ENCODE measurements around the gene APEX1.

GRCh38 chr14:20486684-20487395, 31.8 kb downstream of the APEX1 start:
- TF ChIP-seq, protein P1, sequence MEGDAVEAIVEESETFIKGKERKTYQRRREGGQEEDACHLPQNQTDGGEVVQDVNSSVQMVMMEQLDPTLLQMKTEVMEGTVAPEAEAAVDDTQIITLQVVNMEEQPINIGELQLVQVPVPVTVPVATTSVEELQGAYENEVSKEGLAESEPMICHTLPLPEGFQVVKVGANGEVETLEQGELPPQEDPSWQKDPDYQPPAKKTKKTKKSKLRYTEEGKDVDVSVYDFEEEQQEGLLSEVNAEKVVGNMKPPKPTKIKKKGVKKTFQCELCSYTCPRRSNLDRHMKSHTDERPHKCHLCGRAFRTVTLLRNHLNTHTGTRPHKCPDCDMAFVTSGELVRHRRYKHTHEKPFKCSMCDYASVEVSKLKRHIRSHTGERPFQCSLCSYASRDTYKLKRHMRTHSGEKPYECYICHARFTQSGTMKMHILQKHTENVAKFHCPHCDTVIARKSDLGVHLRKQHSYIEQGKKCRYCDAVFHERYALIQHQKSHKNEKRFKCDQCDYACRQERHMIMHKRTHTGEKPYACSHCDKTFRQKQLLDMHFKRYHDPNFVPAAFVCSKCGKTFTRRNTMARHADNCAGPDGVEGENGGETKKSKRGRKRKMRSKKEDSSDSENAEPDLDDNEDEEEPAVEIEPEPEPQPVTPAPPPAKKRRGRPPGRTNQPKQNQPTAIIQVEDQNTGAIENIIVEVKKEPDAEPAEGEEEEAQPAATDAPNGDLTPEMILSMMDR (IDR thresholded peaks at IDR 0.05): no peak
- no peak for TF ChIP-seq POLR2A (IDR thresholded peaks at IDR 0.05)
